NCI-H128 (cell line): ENCODE measurements around the gene CTDP1.

Source experiments
- DNase-seq: peaks from one replicate; lab custom pipeline; 2025; ENCODE audit not compliant: unreplicated experiment; lab: John Stamatoyannopoulos, UW

Gene CTDP1

DNA sequence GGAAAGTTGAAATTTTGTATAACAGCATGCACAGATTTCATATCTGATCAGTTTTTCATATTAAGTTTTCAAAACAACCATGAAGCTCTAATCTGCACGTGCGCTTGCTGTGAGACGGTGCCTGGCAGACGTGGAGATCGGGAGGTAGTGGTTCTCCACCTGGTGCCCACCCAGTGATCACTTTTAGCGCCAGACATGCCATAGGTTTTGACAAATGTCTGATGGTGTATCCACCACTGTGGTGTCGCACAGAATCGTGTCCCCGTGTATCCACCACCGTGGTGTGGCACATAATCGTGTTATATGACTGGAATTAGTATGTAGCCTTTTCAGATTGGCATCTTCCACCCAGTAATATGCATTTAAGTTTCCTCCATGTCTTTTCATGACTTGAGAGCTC, 77.2 kb downstream of the CTDP1 start:
- no peak for DNase-seq

GRCh38 chr18:79760348-79760747, 80.7 kb downstream of the CTDP1 start:
- DNase-seq, result no peak

DNA sequence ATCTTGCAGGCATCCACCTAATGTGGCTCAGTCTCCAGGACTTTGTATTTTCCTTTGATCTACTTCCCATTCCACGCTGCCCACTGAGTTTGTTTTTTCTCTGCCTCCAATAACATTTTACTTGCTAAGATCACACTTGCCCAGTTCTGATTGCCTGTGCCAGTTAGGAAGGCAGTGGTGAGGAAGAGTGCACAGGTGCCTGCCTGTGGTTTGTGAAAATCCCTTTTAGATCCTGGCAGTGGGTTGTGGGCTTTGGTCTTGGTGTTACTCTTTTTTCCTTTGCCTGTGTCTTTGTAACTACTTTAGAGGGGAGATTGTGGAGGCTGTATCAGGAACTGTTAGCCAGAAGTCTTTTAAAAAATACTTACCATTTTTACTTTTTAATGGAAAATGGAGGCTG, 81.3 kb downstream of the CTDP1 start:
- no peak for DNase-seq

- no peak for DNase-seq
Observed at GRCh38 chr18:79763407-79763806, 83.8 kb downstream of the CTDP1 start.

GRCh38 chr18:79764131-79764530, 84.5 kb downstream of the CTDP1 start:
- no peak for DNase-seq

- no peak for DNase-seq
Observed at GRCh38 chr18:79765491-79766245, 86.1 kb downstream of the CTDP1 start.

DNA sequence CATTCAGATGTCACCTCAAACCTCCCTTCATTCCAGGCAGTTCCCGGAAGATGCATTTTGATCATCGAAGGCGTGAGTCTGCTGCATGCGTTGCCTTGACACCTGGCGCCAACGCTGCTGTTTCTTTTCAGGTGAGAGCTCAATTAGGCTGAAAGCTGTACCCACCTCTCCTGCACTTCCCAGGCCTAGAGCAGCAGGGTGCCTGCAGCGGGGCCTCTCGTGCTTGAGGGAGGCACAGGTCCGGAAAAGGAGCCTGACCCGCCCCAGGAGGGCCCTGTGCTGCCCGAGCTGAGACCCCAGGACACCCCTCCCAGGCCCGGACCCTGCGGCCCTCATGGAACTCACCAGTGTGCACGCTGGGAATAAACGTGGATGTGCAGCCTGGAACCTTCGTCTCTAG, 86.7 kb downstream of the CTDP1 start:
- DNase-seq, result peak; percentile 47

DNA sequence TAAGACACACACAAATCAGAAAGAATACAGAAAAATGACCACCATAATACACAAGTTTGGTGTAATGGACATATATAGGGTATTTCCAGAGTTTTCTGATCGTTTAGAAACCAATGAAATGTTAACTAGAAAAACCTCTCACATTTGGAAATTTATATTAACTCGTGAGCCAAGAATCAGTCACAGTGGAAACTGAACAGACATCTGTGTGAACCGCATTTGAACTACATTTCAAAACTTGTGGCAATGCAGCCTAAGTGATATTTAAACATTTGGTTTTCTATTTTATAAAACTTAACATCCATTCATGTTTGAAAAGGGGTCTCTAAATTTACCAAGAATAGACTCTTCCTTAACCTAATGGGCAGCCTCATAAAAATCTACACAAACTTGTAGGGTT, 89.1 kb downstream of the CTDP1 start:
- DNase-seq, result no peak

GRCh38 chr18:79769698-79770500, 90.3 kb downstream of the CTDP1 start:
- no peak for DNase-seq

DNA sequence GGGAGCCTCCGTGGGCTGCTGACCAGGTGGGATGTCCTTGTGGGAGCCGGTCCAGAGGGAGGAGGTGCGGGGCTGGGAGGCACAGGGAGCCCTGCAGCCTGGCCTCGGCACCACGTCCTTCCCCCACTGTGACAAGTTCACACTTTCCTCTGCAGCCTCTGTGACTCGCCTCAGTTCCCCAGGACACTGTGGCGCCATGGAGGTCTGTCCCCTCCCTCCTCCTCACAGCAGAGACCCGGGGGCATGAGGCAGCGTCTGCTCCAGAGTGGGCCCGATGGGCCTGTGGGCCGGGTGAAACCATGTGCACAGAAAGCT, 90.9 kb downstream of the CTDP1 start:
- no peak for DNase-seq

GRCh38 chr18:79770826-79771225, 91.2 kb downstream of the CTDP1 start:
- DNase-seq, result no peak

GRCh38 chr18:79771446-79772107, 92.0 kb downstream of the CTDP1 start:
- no peak for DNase-seq

DNA sequence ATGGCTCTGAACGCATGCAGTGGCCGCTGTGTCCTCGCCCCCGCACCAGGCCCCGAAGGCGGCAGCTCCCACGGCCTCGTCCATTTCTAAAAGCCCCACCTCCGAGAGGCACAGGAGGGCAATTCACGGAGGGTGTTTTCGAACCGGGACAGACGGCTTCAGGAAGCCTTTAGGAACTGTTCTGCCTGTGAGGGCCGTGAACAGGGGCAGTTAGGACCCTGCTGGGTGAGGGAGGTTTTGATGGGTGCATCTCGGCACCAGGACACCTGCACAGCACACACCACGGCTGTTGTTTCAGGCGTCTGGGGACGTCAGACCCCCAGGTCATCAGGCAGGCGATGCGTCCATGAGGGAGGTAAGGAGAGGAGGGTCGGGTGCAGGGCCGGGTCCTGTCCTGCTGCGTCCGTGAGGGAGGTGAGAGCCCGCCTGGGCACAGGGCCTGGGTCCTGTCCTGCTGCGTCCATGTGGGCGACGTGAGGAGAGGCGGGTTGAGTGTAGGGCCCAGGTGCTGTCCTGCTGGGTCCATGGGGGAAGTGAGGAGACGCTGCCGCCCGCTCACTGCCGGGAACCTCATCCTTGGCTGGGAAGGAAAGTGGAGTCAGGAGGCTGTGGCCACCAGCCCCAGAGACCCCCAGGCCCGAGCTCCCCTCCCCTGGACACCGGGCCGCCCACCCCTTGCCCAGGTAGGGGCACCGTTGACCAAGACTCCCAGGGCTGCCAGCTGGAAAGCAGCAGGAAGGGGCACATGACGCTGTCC, 92.7 kb downstream of the CTDP1 start:
- DNase-seq, result no peak

DNA sequence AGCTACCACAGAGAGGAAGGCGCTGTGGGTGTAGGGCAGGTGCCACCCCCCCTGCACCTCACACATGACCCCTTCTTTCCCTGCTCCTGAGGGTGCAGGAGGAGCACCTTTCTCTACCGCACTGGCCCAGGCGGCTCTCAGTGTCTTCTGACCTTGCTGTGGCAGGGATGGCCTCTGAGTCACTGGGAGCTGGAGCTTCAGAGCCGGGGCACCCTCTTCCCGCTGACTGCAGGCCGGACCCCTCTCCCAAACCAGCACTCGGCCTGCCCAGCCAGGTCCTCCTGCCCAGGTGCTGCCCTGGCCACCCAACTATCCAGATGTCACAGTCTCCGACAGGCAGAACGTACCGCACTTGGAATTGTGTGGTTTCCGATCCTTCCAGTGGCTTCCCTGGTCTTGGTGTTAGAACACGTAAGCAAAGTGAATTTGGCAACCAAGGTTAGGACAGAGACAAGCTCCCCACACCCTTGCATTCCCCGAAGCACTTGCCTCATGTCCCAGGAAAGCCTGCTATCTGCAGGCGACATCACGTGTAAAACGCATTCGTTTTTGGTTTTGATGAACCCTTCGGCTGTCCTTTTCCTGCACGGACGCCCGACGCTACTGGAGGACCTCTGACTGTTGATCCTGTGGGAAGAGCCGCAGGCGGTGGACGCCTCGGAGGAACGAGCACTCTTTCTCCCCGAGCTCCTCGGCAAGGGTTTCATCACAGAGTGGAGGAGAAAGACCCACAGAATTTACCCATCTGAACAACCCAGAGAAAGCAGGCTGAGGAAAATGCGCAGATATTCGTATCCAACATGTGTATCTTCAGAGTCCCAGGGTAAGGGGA, 93.5 kb downstream of the CTDP1 start:
- DNase-seq, result no peak

DNA sequence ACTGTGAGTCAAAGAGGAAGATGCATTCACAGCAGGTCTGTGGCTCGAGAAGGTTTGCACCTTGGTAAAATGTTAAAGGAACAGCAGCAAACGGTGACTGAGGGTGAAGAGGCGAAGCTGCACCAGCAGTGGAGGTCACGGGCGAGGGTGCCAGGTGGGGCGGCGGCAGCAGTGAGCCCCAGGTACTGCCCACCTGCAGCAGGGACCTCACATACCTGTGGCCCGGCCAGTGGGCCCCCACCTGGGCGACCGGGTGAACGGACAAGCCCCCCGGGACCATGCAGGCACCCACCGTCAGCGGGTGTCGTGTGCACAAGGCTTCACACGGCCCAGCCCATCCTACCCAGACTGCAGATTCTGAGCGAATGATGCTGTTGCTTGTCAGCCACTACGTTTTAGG, 94.5 kb downstream of the CTDP1 start:
- no peak for DNase-seq

- DNase-seq, result no peak
Observed at GRCh38 chr18:79775441-79776221, 96.0 kb downstream of the CTDP1 start.

DNA sequence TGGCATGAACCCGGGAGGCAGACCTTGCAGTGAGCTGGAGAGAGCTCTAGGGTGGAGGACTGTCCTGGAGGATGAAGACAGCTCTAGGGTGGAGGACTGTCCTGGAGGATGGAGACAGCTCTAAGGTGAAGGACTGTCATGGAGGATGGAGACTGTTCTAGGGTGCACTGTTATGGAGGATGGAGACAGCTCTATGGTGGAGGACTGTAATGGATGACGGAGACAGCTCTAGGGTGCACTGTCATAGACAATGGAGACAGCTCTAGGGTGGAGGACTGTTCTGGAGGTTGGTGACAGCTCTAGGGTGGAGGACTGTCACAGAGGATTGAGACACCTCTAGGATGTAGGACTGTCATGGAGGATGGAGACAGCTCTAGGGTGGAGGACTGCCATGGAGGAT, 97.1 kb downstream of the CTDP1 start:
- DNase-seq, result no peak

- DNase-seq, result no peak
Observed at GRCh38 chr18:79778291-79778791, 98.7 kb downstream of the CTDP1 start.

GRCh38 chr18:79779021-79779699, 99.6 kb downstream of the CTDP1 start:
- DNase-seq, result no peak
